NCI-H226 (cell line): ENCODE measurements around the gene SNX2.
"Not testable (repeated sequence)": the region's sequence is repeated elsewhere in the genome, so short reads cannot be mapped to it uniquely, and the experiment has no call there.

Experiments
- DNase-seq: peaks from one replicate; pipeline ENCODE4 v3.0.0-alpha.2; 2015

The SNX2 gene, protein sequence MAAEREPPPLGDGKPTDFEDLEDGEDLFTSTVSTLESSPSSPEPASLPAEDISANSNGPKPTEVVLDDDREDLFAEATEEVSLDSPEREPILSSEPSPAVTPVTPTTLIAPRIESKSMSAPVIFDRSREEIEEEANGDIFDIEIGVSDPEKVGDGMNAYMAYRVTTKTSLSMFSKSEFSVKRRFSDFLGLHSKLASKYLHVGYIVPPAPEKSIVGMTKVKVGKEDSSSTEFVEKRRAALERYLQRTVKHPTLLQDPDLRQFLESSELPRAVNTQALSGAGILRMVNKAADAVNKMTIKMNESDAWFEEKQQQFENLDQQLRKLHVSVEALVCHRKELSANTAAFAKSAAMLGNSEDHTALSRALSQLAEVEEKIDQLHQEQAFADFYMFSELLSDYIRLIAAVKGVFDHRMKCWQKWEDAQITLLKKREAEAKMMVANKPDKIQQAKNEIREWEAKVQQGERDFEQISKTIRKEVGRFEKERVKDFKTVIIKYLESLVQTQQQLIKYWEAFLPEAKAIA

GRCh38 chr5:122774861-122775549 lies at the start of gene SNX2:
SNX2 (plus strand) TSS chr5:122775080; CDS start chr5:122775104, 24 bp downstream.
- DNase-seq = peak; percentile 78

DNA sequence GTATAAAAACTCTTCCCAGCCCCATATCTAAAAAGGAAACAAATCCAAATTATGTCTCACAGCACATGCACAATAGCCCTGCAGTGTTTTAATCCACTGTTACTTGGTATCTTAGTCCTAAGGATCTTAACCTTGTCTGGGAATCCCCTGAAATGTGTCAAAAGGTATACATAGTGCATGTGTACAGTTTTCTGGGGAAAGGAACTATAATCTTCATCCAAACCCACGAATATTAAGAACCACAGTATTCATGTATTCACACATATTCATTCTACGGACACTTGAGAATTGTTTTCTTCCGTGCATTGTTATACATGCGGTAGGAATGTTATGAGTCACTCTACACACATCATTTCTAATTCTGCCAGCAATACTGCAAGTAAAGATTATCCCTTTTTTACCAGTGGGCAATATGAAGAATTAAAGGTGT lies 47.8 kb upstream of the SNX2 start:
- DNase-seq = peak; percentile 81

DNA sequence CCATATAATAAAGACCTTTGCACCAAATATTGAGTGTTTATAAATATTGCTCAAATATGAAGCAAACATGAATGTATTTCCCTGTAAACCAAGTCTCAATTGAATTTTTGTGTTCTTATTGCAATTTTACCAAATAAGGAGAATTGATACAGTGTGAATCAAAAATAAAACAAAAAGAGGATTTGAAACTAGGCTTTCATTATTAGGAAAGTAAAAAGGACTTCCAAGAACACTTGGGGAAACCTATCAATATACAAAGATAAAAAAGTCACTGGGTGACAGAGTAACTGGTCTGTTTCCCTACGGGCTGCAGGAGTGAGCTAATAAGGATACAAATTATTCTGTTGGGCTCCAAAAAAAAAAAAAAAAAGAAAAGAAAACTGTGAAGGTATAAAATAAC lies 44.8 kb upstream of the SNX2 start:
- DNase-seq = no peak

DNA sequence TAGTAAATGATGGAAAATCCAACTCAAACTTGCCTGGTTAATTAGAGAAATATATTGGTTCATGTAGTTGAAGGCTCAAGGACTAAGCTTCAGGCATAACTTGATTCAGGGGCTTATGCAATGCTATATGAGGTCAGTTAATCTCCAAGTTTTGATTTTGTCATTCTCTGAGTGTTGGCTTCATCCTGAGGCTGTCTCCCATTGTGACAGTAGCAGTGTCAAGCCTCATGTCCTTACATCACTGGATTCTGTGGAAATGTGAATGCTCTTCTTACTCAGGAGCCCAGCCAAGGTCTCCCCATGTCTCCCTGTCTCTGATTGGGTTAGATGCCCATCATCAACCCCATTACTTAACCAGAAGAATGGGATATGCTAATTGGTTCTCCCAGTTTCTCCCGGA lies 44.4 kb upstream of the SNX2 start:
- DNase-seq = no peak

DNA sequence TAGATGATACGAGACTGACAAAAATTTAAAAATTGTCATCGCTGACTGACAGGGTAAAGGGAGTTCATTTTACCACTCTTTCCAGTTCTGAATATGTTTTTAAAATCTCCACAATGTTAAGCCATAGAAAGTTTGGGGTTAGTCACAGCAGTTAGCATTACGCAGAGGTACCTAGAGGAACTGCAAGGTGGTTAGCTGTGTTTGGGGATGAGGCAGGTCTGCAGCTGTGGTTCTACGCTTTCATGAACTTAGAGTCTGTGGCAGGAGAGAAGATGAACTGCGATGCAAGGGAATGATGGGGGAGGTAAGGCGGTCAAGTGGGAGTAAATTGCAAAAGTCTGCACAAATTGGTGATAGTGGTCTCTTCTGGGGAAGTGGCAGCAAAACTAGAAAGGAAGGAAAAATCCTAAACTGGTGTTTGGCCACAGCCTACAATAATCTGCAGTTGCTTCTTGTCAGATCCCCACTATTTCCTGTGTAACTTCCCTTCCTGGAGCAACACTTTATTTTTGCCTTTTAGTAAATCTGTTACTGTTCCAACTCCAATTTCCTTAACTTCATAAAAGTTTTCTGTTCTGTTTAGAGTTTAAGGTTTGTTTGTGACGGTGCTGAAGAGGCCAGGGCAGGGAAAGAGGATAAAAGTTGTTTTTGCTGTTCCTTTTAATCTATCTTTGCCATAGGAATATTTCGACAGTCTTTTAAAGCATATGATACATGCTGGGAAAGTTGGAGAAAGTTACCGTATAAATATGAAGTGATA lies 38.6 kb upstream of the SNX2 start:
- DNase-seq = no peak

GRCh38 chr5:122738088-122738487 lies 36.8 kb upstream of the SNX2 start:
- DNase-seq = no peak

- no peak for DNase-seq
Measured at GRCh38 chr5:122741681-122742080, 33.2 kb upstream of the SNX2 start.

GRCh38 chr5:122743261-122743660 lies 31.6 kb upstream of the SNX2 start:
- DNase-seq = no peak

- no peak for DNase-seq
Measured at GRCh38 chr5:122745597-122745996, 29.3 kb upstream of the SNX2 start.

GRCh38 chr5:122749886-122750285 lies 25.0 kb upstream of the SNX2 start:
- peak; percentile 26 for DNase-seq

- DNase-seq = peak; percentile 99
Measured at GRCh38 chr5:122751293-122751782, 23.5 kb upstream of the SNX2 start.

DNA sequence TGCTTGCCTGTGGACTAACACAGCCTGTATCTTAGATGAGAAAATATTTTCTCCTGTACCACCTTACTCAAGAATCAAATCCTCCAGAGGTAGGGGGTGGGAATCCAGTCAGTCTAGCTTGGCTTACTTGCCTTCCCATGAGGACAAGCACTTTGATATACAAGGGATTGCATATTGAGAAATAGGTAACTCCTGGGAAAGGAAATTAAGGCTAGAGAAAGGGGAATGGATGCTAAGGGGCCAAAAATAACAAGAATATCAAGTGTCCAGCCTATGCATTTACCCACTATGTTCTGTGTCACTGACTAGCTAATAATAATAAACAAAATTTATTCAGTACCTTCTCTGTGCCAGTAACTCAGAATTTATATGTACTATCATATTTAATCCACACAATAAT lies 21.4 kb upstream of the SNX2 start:
- DNase-seq = no peak

- DNase-seq = peak; percentile 6
Measured at GRCh38 chr5:122755783-122756182, 19.1 kb upstream of the SNX2 start.

GRCh38 chr5:122756264-122756911 lies 18.5 kb upstream of the SNX2 start:
- DNase-seq = peak; percentile 78

- DNase-seq = no peak
Measured at GRCh38 chr5:122757285-122757684, 17.6 kb upstream of the SNX2 start.

DNA sequence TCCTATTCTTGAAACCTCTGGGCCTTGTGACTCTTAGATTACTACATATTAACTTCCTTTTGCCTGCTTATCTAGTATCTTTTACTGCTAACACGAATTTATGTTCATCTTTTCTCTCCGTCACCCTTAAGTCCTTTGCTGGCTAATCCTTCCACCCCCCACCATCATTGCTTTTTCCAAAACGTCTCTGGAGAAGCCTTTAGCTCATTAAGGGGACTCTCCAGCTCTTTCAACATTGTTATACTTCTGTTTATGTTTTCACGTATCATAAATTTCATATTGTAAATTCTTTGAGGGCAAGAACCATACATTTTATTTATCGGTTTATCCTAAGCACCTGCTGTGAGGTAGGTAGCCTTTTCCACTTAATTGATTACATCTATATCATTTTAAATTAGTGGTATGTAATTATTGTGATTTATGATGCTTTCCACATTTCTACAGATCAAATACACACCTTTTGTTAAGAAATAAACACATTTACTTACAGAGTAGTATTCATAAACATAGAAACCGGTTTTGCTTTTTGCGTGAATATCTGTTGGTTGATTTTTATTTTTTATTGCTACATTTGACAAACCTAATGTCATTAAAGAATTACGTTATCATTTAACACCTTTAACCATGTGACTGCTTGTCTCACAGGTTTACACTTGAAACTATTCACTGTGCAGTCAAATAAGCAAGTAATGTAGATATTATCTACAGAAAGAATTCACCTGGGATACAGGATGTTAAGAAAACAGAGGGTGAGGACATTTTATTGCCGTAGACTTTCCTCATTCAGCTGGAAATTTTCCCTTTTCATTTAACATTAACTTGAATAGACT lies 15.4 kb upstream of the SNX2 start:
- DNase-seq = no peak

- no peak for DNase-seq
Measured at GRCh38 chr5:122760236-122760635, 14.6 kb upstream of the SNX2 start.

- DNase-seq = no peak
Measured at GRCh38 chr5:122761115-122761514, 13.8 kb upstream of the SNX2 start.

- not testable (repeated sequence) for DNase-seq
Measured at GRCh38 chr5:122761896-122762295, 13.0 kb upstream of the SNX2 start.

DNA sequence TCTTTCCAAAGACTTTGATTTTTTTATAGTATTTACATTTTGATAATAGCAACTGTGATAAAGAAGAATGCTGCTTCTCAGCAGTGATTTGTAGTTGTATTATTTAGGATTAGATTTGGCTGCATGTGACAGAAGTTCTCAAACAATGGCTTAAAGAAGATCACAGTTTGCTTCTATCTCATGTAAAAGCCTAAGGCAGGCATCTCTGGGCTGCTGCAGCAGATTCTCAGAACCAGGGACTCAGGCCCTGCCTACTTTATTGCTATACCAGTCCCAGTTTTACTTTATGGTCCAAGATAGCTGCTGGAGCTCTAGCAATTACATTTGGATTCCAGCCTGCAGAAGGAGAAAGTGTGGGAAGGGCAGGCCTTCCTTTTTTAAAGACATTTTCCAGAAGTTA lies 8.8 kb upstream of the SNX2 start:
- DNase-seq = no peak

DNA sequence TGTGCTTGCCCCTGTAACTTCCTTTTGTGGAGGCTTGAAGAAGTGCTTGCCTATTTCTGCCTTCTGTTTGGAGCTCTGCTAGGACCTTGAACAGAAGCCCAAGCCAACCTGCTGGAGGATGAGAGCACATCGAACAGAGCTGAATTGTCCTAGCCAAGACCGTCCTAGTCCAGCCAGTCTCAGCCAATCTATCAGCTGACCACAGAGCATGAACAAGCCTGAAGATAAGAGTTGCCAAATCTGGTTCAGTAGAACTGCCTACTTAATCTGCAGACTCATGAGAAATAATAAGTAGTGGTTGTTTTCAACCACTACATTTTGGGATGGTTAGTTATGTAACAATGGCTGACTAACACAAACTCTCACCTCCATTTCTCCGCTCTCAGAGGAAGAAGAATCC lies 4.4 kb upstream of the SNX2 start:
- DNase-seq = peak; percentile 20

DNA sequence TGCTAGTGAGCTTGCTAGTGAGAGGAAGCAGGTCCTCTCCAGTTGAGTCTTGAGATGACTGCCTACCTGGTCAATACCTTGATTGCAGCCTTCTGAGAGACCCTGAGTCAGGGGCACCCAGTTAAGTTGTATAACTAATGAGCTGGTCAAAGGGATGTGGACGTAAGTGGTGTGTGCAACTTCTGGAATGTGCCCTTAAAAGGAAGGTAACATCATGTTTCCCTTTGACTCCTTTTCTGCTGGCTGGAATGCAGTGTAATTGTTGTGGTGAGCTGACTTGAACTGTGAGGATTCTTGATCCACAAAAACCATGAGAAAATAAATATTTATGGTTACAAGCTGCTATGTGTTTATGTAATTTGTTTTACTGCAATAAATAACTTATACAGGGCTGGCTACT lies 2.4 kb upstream of the SNX2 start:
- peak; percentile 40 for DNase-seq
